BJ (cell line): ENCODE data around the gene CLHC1. TPM values are rescaled to one million over a fixed set of nuclear protein-coding genes. Genes with fewer than 3 reads are reported as not detected.

Source experiments
- CTCF ChIA-PET: fragments of 350-600 bp; formaldehyde crosslinking; extraction: SDS; loops from one replicate; lab custom pipeline; 2021; ENCODE audit warnings: antibody characterized with exemption, inconsistent platforms; lab: Yijun Ruan, JAX
- POLR2A ChIA-PET: fragments of 300-600 bp; sonication (Branson Sonifier 250); formaldehyde crosslinking; extraction: SDS; loops from one replicate; lab custom pipeline; 2021; ENCODE audit warnings: antibody characterized with exemption; lab: Charles Lee
- DNase-seq: peaks from one replicate; pipeline ENCODE4 v3.0.0-alpha.2; 2011; ENCODE audit warnings: low read depth
- H3K27me3 ChIP-seq: 2 replicates; pipeline ENCODE4 v1.6.0; 2011; ENCODE audit warnings: low read length; ENCODE audit not compliant: control insufficient read depth, insufficient read depth
- H3K36me3 ChIP-seq: 2 replicates; pipeline ENCODE4 v1.5.1; 2011; ENCODE audit warnings: low read length; ENCODE audit not compliant: control insufficient read depth, insufficient read depth
- H3K4me3 ChIP-seq: 2 replicates; pipeline ENCODE4 v1.5.1; 2011; ENCODE audit warnings: low read depth, mild to moderate bottlenecking, control low read depth, low read length
- CTCF ChIP-seq: IDR thresholded peaks from 2 replicates; pipeline ENCODE4 v1.5.1; 2011; ENCODE audit warnings: low read depth, mild to moderate bottlenecking, control low read depth, inconsistent platforms, low read length, moderate library complexity; ENCODE audit not compliant: insufficient read depth
- polyA plus RNA-seq: library from polyadenylated mRNA; depleted of rRNA; stranded (reverse); fragments of >200 nt; gene quantifications from 2 replicates; pipeline ENCODE4 v1.2.3, GENCODE V29; 2011

The CLHC1 gene
- polyA plus RNA-seq, 1 experiment: 3.8 TPM

- CTCF ChIA-PET: no interaction called here
- Histone ChIP-seq H3K27me3 (no peaks in the 10 kb centered on the region), H3K4me3 (no peak overlapping the region), H3K36me3 (no peaks in the 10 kb centered on the region)
- TF ChIP-seq CTCF: no peak
- no peak for DNase-seq
- POLR2A ChIA-PET: no interaction called here
Observed at GRCh38 chr2:55141572-55142413, 90.3 kb downstream of the CLHC1 start.

GRCh38 chr2:55140316-55141219 lies 91.5 kb downstream of the CLHC1 start:
- Histone ChIP-seq H3K4me3 (no peak overlapping the region), H3K36me3 (no peaks in the 10 kb centered on the region), H3K27me3 (no peaks in the 10 kb centered on the region)
- DNase-seq: no peak
- no peak for TF ChIP-seq CTCF
- POLR2A ChIA-PET: no interaction called here
- CTCF ChIA-PET: interaction anchor here (0.8 kb wide), 1 partner anchor 10 kb away, joined by 3 read pairs; no protein-coding TSS in a partner anchor

GRCh38 chr2:55139305-55139704 lies 92.8 kb downstream of the CLHC1 start:
- Histone ChIP-seq H3K27me3 (no peaks in the 10 kb centered on the region), H3K36me3 (no peaks in the 10 kb centered on the region), H3K4me3 (no peak overlapping the region)
- DNase-seq: no peak
- CTCF ChIA-PET: no interaction called here
- no peak for TF ChIP-seq CTCF
- POLR2A ChIA-PET: no interaction called here

- no peak for TF ChIP-seq CTCF
- DNase-seq: no peak
- no peaks in the 10 kb centered on the region for H3K27me3 ChIP-seq
- H3K36me3 ChIP-seq: no peaks in the 10 kb centered on the region
- H3K4me3 ChIP-seq: no peak overlapping the region
- POLR2A ChIA-PET: no interaction called here
- CTCF ChIA-PET: no interaction called here
Observed at GRCh38 chr2:55138882-55139229, 93.2 kb downstream of the CLHC1 start.
